GM12891 (cell line): ENCODE data around the gene MTX3.

ENCODE experiments used
- DNase-seq: peaks from one replicate; pipeline ENCODE4 v3.0.0; 2011; ENCODE audit warnings: low spot score; ENCODE audit not compliant: insufficient read length
- FAIRE-seq: peaks from 2 replicates; lab custom pipeline; 2011; peaks lifted over from hg19 to GRCh38; lab: Jason Lieb, UNC
- PAX5 ChIP-seq: IDR thresholded peaks from 2 replicates; pipeline ENCODE4 v1.6.1; 2011; ENCODE audit warnings: low read length, moderate library complexity, mild to moderate bottlenecking; ENCODE audit not compliant: insufficient read depth, severe bottlenecking
- POLR2A ChIP-seq: IDR thresholded peaks from 2 replicates; pipeline ENCODE4 v1.6.1; 2011; ENCODE audit warnings: low read depth, low read length, control low read depth
- POLR2AphosphoS5 ChIP-seq: IDR thresholded peaks from 2 replicates; pipeline ENCODE4 v1.6.1; 2011; ENCODE audit warnings: low read depth, low read length, control low read depth
- POU2F2 ChIP-seq: IDR thresholded peaks from 2 replicates; pipeline ENCODE4 v1.6.1; 2011; ENCODE audit warnings: low read depth, mild to moderate bottlenecking, control low read depth, low read length, moderate library complexity
- SPI1 ChIP-seq: IDR thresholded peaks from 2 replicates; pipeline ENCODE4 v1.6.1; 2011; ENCODE audit warnings: low read depth, low read length, control low read depth
- TAF1 ChIP-seq: IDR thresholded peaks from 2 replicates; pipeline ENCODE4 v1.6.1; 2011; ENCODE audit warnings: low read depth, low read length, control low read depth

MTX3 gene

GRCh38 chr5:79963261-79964061, 27.6 kb downstream of the MTX3 start:
- no peak for TF ChIP-seq POU2F2
- TF ChIP-seq TAF1: no peak
- TF ChIP-seq SPI1: no peak
- TF ChIP-seq POLR2AphosphoS5: no peak
- DNase-seq: no peak
- FAIRE-seq: no peak

DNA sequence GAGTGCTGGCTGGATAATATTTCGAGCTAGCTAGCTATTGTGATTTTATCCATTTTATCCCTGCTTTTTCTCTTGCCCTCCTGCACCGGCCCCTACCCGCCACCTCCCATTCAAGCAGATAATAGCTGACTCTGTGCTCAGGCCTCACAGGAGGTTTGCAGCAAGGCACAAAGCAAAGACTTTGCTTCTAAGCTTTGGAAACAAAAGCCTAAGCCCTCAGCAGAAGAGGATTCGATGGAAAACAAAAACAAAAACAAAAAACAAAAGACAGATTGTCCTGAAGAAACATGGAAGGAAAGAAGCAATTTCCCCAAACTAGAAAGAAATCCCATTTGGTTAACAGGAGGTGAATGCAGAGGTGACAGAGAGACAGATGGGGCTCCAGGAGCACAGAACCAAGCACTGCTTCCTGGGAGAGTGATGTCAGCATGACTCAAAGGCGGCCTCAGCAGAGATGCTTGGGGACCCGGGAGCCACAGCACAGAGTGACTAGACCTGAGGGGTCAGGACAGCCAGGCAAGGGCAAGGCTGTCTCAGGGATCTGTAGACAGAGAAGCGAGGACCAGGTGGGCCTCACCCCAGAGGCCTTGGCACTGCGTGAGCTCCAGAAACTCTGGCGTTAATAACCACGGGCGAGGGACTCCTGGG, 28.4 kb downstream of the MTX3 start:
- FAIRE-seq (no peak), DNase-seq (no peak)
- TF ChIP-seq POLR2AphosphoS5: no peak
- no peak for TF ChIP-seq POLR2A
- TF ChIP-seq TAF1: no peak
- TF ChIP-seq SPI1: no peak
- no peak for TF ChIP-seq POU2F2
- no peak for TF ChIP-seq PAX5

- FAIRE-seq (no peak), DNase-seq (no peak)
- TF ChIP-seq POU2F2 (no peak), POLR2AphosphoS5 (no peak), SPI1 (no peak), TAF1 (no peak), POLR2A (no peak), PAX5 (no peak)
Measured at GRCh38 chr5:79961716-79962574, 29.1 kb downstream of the MTX3 start.

DNA sequence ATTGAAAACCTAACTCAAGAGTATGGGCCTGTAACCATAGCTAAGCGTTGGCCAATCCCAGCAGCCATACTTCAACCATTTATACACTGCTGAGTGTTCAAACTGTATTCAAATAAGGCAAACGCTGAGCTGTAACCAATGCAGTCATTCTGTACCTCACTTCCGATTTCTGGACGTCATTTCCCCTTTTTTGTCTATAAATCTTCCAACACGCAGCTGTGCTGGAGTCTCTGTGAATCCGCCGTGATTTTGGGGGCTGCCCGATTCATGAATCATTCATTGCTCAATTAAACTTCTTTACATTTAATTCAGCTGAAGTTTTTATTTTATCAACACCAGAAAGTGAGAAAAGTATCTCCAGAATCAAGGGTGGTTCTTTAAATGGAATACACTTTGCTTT, 31.7 kb downstream of the MTX3 start:
- FAIRE-seq: no peak
- no peak for DNase-seq
- TF ChIP-seq TAF1 (no peak), PAX5 (no peak), POLR2AphosphoS5 (no peak), POU2F2 (no peak), POLR2A (no peak), SPI1 (no peak)

GRCh38 chr5:79955941-79956670, 35.0 kb downstream of the MTX3 start:
- DNase-seq (no peak), FAIRE-seq (no peak)
- TF ChIP-seq SPI1 (no peak), POU2F2 (no peak), POLR2A (no peak), PAX5 (no peak), POLR2AphosphoS5 (no peak), TAF1 (no peak)

DNA sequence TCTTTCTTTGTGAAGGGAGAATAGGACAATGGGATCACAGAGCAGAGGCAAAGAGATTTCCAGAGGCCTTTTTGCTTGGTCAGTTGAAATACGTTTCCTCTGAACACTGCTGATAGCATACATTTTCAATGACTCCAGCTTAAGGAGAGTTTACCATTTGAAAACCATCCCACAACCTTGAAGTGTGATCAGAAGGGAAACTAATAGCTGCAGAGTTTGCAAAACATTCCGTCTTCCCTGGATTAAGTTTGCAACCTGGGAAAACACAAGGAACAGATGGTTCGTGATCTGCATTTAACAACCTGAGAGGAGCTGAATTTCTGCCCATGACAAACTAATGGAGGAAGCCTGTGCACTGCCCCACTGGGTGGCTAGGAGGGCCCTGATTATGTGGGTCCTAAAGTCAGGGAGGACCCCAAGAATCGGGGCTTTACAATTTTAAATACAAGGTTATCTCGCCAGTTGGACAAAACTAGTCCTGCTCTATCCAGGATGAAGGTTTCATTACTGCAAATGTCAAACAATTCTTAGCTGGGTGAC, 35.6 kb downstream of the MTX3 start:
- TF ChIP-seq PAX5: no peak
- no peak for TF ChIP-seq POLR2AphosphoS5
- TF ChIP-seq POU2F2: no peak
- FAIRE-seq (no peak), DNase-seq (no peak)

DNA sequence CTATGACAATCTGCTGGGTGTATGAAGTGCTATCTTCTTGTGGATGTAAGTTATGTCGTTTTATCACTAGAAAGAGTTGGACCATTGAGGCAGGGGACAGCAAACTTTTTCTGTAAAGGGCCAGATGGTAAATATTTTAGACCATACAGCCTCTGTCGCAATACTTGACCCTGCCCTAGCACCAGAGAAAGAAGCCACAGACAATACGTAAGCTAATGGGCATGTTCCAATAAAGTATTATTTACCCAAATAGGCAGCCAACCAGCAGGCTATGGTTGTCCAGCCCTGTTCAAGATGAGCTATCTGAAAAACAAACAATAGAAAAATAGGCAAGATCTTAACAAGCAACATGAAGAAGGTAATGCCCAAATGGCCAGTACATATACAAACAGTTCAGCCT, 36.4 kb downstream of the MTX3 start:
- DNase-seq: no peak
- no peak for FAIRE-seq
- TF ChIP-seq POLR2A: no peak
- no peak for TF ChIP-seq TAF1
- no peak for TF ChIP-seq SPI1
- TF ChIP-seq PAX5: no peak
- TF ChIP-seq POU2F2: no peak
- TF ChIP-seq POLR2AphosphoS5: no peak

DNA sequence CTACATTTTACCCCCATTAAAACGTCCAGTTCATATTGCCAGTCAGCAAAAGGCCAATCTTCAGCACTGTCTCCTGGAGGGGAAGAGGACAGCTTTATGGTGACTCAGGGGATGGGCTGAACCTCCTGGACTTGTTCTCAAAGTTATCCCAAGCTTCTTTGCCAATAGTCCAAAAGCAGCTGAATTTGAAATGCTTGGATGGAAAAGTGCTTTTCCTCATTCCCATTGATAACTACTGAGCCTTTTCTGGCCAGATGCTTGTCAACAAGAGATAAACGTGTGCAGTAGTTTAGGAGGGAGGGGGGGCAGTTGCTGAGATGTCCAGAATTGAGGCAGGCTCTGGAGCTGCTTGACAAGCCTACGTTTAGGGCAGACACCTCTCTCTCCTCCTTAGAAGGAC, 43.5 kb downstream of the MTX3 start:
- no peak for FAIRE-seq
- TF ChIP-seq POLR2AphosphoS5 (no peak), POU2F2 (no peak), POLR2A (no peak), TAF1 (no peak), PAX5 (no peak), SPI1 (no peak)
- DNase-seq: no peak

DNA sequence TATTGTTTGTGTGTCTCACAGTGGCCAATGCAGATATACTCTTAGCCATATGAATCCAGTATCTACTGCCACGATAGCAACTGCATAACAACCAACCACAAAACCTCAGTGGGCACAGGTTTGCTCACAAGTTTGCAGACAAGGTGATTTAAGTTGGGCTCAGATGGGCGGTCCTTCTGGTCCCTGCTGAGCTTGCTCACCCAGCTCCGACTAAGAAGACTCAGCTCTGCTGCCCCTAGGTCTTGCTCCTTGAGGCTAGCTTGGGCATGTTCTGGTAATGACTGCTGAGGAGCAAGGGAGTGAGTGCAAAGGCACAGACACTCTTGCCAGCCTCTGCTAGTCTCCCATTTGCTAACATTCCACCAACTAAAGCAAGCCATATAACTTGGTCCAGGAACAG, 52.6 kb downstream of the MTX3 start:
- FAIRE-seq (no peak), DNase-seq (no peak)
- no peak for TF ChIP-seq TAF1
